Measurements from ENCODE around the gene PLCL1.

DNA sequence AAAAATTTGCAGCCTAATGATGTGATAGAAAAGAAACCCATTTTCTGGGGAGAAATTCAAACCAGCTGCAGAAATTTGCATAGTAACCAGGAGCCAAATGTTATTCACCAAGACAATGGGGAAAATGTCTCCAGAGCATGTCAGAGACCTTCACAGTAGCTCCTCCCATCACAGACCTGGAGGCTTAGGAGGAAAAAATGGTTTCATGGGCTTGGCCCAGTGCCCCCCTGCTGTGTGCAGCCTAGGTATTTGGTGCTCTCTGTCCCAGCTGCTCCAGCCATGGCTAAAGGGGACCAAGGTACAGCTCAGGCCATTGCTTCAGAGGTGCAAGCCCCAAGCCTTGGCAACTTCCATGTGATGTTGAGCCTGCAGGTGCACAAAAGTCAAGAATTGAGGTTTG, 352.9 kb downstream of the PLCL1 start:
- TF ChIP-seq, protein P1, sequence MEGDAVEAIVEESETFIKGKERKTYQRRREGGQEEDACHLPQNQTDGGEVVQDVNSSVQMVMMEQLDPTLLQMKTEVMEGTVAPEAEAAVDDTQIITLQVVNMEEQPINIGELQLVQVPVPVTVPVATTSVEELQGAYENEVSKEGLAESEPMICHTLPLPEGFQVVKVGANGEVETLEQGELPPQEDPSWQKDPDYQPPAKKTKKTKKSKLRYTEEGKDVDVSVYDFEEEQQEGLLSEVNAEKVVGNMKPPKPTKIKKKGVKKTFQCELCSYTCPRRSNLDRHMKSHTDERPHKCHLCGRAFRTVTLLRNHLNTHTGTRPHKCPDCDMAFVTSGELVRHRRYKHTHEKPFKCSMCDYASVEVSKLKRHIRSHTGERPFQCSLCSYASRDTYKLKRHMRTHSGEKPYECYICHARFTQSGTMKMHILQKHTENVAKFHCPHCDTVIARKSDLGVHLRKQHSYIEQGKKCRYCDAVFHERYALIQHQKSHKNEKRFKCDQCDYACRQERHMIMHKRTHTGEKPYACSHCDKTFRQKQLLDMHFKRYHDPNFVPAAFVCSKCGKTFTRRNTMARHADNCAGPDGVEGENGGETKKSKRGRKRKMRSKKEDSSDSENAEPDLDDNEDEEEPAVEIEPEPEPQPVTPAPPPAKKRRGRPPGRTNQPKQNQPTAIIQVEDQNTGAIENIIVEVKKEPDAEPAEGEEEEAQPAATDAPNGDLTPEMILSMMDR (IDR thresholded peaks at IDR 0.05; ENCODE audit: insufficient read depth, low read length), result no peak
- TF ChIP-seq POLR2AphosphoS5 (IDR thresholded peaks at IDR 0.05; ENCODE audit: low read depth), result no peak
- TF ChIP-seq, protein P2, sequence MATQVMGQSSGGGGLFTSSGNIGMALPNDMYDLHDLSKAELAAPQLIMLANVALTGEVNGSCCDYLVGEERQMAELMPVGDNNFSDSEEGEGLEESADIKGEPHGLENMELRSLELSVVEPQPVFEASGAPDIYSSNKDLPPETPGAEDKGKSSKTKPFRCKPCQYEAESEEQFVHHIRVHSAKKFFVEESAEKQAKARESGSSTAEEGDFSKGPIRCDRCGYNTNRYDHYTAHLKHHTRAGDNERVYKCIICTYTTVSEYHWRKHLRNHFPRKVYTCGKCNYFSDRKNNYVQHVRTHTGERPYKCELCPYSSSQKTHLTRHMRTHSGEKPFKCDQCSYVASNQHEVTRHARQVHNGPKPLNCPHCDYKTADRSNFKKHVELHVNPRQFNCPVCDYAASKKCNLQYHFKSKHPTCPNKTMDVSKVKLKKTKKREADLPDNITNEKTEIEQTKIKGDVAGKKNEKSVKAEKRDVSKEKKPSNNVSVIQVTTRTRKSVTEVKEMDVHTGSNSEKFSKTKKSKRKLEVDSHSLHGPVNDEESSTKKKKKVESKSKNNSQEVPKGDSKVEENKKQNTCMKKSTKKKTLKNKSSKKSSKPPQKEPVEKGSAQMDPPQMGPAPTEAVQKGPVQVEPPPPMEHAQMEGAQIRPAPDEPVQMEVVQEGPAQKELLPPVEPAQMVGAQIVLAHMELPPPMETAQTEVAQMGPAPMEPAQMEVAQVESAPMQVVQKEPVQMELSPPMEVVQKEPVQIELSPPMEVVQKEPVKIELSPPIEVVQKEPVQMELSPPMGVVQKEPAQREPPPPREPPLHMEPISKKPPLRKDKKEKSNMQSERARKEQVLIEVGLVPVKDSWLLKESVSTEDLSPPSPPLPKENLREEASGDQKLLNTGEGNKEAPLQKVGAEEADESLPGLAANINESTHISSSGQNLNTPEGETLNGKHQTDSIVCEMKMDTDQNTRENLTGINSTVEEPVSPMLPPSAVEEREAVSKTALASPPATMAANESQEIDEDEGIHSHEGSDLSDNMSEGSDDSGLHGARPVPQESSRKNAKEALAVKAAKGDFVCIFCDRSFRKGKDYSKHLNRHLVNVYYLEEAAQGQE (IDR thresholded peaks at IDR 0.05; ENCODE audit: insufficient replicate concordance, low read depth), result no peak
- TF ChIP-seq SPI1 (IDR thresholded peaks at IDR 0.05; ENCODE audit: borderline replicate concordance, low read depth), result no peak

All from HL-60 (cell line).